Stimulated activated CD8-positive, alpha-beta memory T cell treated with anti-CD3 and anti-CD28 coated beads, Interleukin-7, amount 100 ng/mL, for 4 hours (primary cell): ENCODE data around the gene TENM3.

Experiments
- DNase-seq, 2 donors: peaks; one replicate each; pipeline ENCODE4 v3.0.0-alpha.2; 2020; ENCODE audit warnings: low read depth in 2 of 2

The TENM3 gene

DNA sequence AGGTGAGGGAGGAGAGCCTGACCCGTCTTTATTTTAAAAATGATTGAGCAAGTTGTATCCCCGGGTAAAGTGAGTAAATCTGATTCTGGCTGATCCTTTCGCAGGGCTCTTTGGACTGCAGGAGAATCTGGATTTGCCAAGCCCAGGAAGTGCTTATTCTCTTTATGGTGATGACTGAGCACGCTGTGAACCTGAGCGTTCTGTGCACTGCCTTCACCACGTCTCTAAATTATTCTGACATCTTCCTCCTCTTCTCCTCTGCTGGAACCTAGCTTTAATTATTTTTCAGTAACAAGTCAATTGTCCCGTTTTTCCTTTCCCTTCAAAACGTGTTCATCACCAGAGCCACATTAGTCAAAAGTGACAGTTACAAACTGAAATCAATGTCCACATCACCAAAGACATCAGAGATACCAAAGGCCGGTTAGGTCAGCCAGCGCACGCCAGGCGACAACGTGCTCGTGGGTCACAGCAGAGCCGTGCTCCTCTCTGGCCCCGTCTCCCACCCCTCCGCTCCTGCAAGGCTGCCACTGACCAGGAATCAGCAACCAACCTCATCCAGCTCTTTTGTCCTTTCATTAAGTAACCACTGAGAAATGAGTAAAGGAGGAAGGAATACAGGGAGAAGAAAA lies 599.7 kb downstream of the TENM3 start:
- no peak for DNase-seq

DNA sequence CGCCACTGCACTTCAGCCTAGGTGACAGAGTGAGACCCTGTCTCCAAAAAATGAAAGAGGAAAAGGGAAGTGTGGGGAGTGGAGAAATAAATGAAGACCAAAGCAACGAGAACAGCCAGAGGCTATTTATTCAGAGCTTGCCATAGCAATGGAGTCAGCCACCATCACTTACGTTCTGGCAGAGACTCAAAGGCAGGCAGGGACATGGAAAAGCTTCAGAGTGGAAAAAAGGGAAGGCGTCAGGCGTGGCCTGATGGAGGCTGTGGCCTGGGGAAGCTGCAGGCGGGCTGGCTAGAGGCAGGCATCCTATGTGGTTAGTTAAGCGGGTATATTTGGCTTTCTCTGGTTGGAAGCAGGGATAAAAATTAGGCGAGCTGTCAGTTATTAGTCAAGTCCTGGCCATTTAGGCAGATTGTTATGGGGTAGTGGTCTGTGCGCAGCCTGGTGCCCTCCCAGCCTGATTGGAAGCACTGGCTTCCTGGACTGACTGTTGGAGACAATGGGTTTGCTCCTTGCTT lies 600.7 kb downstream of the TENM3 start:
- no peak for DNase-seq

DNA sequence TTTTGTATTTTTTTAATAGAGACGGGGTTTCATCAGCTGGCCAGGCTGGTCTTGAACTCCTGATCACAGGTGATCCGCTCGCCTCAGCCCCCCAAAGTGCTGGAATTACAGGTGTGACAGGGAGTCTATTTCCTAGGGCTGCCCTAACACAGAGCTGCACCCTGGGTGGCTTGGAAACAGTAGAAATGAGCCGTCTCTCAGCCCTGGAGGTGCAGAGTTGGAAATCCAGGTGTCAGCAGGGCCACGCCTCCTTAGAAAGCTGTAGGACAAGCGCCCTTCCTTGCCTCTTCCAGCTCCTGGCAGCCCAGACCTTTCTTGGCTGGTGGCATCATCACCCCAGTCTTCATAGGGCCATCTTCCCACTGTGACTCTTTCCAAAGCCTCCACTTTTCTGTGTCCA lies 602.4 kb downstream of the TENM3 start:
- DNase-seq = no peak

DNA sequence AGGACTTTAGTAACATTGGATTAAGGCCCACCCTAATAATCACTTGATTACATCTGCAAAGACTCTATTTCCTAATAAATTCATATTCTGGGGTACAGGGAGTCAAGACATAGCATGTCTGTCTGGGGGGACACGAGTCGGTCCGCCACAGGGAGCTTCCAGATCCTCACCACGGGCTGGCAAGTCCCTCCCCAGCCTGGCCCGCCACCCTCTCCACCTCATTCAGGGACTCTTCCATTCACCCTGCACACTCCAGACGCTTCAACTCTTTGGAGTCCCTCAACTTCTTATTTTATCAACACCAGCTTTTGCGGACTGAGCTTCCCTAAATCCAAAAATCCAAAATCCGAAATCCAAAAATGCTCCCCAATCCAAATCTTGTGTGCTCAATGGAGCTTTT lies 602.8 kb downstream of the TENM3 start:
- no peak for DNase-seq

DNA sequence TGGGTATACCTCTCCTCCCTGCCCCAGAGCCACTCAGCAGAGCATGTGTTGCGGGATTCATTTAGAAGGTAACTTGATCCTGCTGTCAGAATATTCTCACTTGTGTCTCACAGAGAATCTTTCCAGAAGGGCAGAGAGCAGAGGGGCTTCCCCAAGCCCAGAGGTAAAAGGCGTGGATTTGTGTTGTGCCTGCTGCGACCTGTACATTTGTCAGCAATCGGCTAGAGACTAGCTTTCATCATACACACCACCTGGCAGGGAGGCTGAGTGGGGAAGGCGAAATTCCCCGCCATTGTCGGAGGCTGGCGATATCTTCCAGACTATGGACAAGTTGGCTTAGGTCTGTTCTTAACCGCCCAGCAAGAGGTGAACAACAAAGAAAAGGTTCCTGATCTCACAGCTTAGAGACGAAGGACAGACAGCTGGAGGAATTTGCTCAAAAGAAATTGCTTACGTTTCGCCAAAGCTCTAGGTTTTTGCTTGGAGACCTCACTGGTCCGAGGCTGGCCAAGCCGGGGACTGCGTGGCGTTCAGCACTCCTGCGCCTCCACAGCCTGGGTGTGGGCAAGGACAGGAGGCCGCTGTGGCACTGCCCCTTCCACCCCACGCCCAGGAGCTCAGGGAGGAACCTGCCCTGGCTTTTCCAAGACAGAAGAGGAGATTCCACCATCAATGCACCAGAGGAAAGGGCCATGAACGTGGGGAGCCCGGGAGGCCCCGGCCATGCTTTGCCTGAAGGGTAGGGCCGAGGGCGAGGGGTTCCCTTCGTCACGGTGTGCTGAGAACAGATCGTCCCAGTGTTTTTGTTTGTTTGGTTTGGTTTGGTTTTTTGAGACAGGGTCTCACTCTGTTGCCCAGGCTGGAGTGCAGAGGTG lies 604.6 kb downstream of the TENM3 start:
- DNase-seq = no peak

DNA sequence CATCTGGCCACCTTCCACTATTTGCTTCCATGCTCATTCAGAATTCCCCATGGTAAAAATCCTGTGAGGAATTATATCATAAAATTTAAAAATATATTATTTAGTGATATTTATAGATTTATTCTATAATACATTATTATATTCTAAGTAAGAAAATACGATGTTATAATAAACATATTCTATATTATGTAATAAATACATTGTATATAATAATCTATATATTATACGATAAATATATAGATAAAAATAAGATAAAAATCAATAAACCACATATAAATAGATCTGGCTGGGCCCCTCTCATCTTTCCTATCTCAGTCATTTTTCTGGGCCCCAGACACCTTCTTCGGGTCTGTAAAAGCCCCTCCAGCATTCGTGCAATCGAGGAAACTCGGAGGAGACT lies 605.5 kb downstream of the TENM3 start:
- DNase-seq = no peak
